ENCODE data around the gene MBD3.
"Not testable (repeated sequence)": the region's sequence is repeated elsewhere in the genome, so short reads cannot be mapped to it uniquely, and the experiment has no call there.

MBD3 gene

GRCh38 chr19:1532003-1532402 is 60.7 kb downstream of the MBD3 start:
- TF ChIP-seq CTCF (IDR thresholded peaks at IDR 0.05; ENCODE audit: insufficient read depth, low read length, missing control alignments) = no peak
- CTCF ChIA-PET = interaction anchor here (1.0 to 1.1 kb wide), 2 partner anchors 14 to 235 kb away, joined by 3 to 5 read pairs; no protein-coding TSS in a partner anchor
- DNase-seq (ENCODE audit: low read depth, low spot score) = no peak
- POLR2A ChIA-PET = no interaction called here
- H3K4me3 ChIP-seq (ENCODE audit: low read depth, low read length) = no peak overlapping the region

DNA sequence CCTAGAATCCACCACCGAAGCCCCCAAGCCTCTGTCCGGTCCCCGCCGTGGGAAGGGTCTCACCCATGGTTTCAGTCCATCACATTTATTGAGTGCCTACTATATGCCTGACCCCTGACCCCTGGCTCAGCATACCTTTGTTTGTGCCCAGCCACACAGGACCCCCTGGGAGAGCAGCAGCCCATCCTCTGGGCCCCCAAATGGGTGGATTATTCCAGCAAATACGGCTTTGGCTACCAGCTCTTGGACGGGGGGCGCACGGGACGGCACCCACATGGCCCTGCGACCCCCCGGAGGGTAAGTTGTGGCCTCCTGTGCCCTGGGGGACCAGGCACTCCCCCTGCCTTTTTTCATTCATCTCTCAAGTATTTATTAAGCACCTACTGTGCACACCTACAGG is 61.1 kb downstream of the MBD3 start:
- ChIA-PET CTCF (interaction anchor here (1.1 to 2.2 kb wide), 2 partner anchors 15 to 236 kb away, joined by 3 to 6 read pairs; no protein-coding TSS in a partner anchor), POLR2A (no interaction called here)
- H3K4me3 ChIP-seq (ENCODE audit: low read depth, low read length) = no peak overlapping the region
- TF ChIP-seq CTCF (IDR thresholded peaks at IDR 0.05; ENCODE audit: insufficient read depth, low read length, missing control alignments) = no peak
- DNase-seq (ENCODE audit: low read depth, low spot score) = no peak

GRCh38 chr19:1530856-1531255 is 61.8 kb downstream of the MBD3 start:
- DNase-seq (ENCODE audit: low read depth, low spot score); H3K4me3 ChIP-seq (ENCODE audit: low read depth, low read length); POLR2A ChIA-PET: not testable (repeated sequence)
- CTCF ChIA-PET = interaction anchor here (2.2 kb wide), 1 partner anchor 16 kb away, joined by 6 read pairs; no protein-coding TSS in a partner anchor

- no peak overlapping the region for H3K4me3 ChIP-seq (ENCODE audit: low read depth, low read length)
- POLR2A ChIA-PET = no interaction called here
- CTCF ChIA-PET = interaction anchor here (1.1 to 2.2 kb wide), 2 partner anchors 17 to 23 kb away, joined by 3 to 6 read pairs; no protein-coding TSS in a partner anchor
- DNase-seq (ENCODE audit: low read depth, low spot score) = no peak
- TF ChIP-seq CTCF (IDR thresholded peaks at IDR 0.05; ENCODE audit: insufficient read depth, low read length, missing control alignments) = no peak
Measured at GRCh38 chr19:1529430-1529816, 63.2 kb downstream of the MBD3 start.

- no peak for DNase-seq (ENCODE audit: low read depth, low spot score)
- ChIA-PET CTCF (interaction anchor here (1.1 kb wide), 1 partner anchor 23 kb away, joined by 3 read pairs; no protein-coding TSS in a partner anchor), POLR2A (no interaction called here)
- TF ChIP-seq CTCF (IDR thresholded peaks at IDR 0.05; ENCODE audit: insufficient read depth, low read length, missing control alignments) = no peak
- H3K4me3 ChIP-seq (ENCODE audit: low read depth, low read length) = no peak overlapping the region
Measured at GRCh38 chr19:1528596-1529429, 63.9 kb downstream of the MBD3 start.

- H3K4me3 ChIP-seq (ENCODE audit: low read depth, low read length) = no peak overlapping the region
- DNase-seq (ENCODE audit: low read depth, low spot score) = no peak
- no peak for TF ChIP-seq CTCF (IDR thresholded peaks at IDR 0.05; ENCODE audit: insufficient read depth, low read length, missing control alignments)
- CTCF ChIA-PET = interaction anchor here (1.0 kb wide), 1 partner anchor 13 kb away, joined by 4 read pairs; no protein-coding TSS in a partner anchor
- POLR2A ChIA-PET = no interaction called here
Measured at GRCh38 chr19:1527650-1528309, 64.9 kb downstream of the MBD3 start.

Measured in AG04449 (cell line).